GM18502 (cell line): Measurements from ENCODE around the gene EEF2KMT.
"Not testable (repeated sequence)": the region's sequence is repeated elsewhere in the genome, so short reads cannot be mapped to it uniquely, and the experiment has no call there.

Experiments
- ATAC-seq: cut with Tn5 transposase; IDR thresholded peaks from one replicate; pipeline ENCODE4 v1.9.1; 2021; ENCODE audit warnings: mild to moderate bottlenecking; ENCODE audit not compliant: unreplicated experiment, poor library complexity

EEF2KMT gene

GRCh38 chr16:5045499-5046115 lies 52.0 kb downstream of the EEF2KMT start:
- no peak for ATAC-seq

- not testable (repeated sequence) for ATAC-seq
Measured at GRCh38 chr16:5044581-5044980, 53.0 kb downstream of the EEF2KMT start.

GRCh38 chr16:5044011-5044540 lies 53.5 kb downstream of the EEF2KMT start:
- ATAC-seq: no peak

- no peak for ATAC-seq
Measured at GRCh38 chr16:5042574-5043171, 54.9 kb downstream of the EEF2KMT start.

GRCh38 chr16:5041600-5042133 lies 55.9 kb downstream of the EEF2KMT start:
- peak; percentile 62 for ATAC-seq

GRCh38 chr16:5040451-5040850 lies 57.1 kb downstream of the EEF2KMT start:
- ATAC-seq: no peak

GRCh38 chr16:5036228-5037156 lies 61.1 kb downstream of the EEF2KMT start:
- ATAC-seq: no peak

- ATAC-seq: no peak
Measured at GRCh38 chr16:5035909-5036227, 61.7 kb downstream of the EEF2KMT start.
